Panc1 (cell line): ENCODE measurements around the gene KRT73.

Experiments used
- CTCF ChIP-seq: fragments of 450-650 bp; IDR thresholded peaks from 2 replicates; pipeline ENCODE4 v1.5.1; 2017; ENCODE audit warnings: mild to moderate bottlenecking
- POLR2AphosphoS5 ChIP-seq: IDR thresholded peaks from 2 replicates; pipeline ENCODE4 v1.6.1; 2012; ENCODE audit warnings: mild to moderate bottlenecking, low read depth, low read length, moderate library complexity
- REST ChIP-seq, 2 experiments: IDR thresholded peaks; 2 replicates each; pipeline ENCODE4 v1.6.1; 2011 to 2012; ENCODE audit warnings: low read depth in 2 of 2, control low read depth in 1 of 2, low read length in 1 of 2, mild to moderate bottlenecking in 1 of 2, moderate library complexity in 1 of 2; ENCODE audit not compliant: insufficient read depth in 1 of 2
- SIN3A ChIP-seq: IDR thresholded peaks from 2 replicates; pipeline ENCODE4 v1.6.1; 2012; ENCODE audit warnings: low read depth, mild to moderate bottlenecking, low read length, moderate library complexity, borderline replicate concordance; ENCODE audit not compliant: insufficient read depth
- TCF7L2 ChIP-seq: IDR thresholded peaks from 2 replicates; pipeline ENCODE4 v1.6.1; 2011; ENCODE audit warnings: mild to moderate bottlenecking, low read depth, low read length, inconsistent platforms

GRCh38 chr12:52660934-52661499 lies 42.7 kb upstream of the KRT73 start:
- TF ChIP-seq CTCF (no peak), POLR2AphosphoS5 (no peak), SIN3A (no peak), TCF7L2 (no peak), REST (IDR thresholded peaks at IDR 0.05; ENCODE audit: insufficient read depth in 1 of 2, low read depth in 2 of 2, low read length in 1 of 2) (no peak)
